HepG2 (cell line): ENCODE measurements around the gene ATG9A. TPM values are rescaled to one million over a fixed set of nuclear protein-coding genes. Genes with fewer than 3 reads are reported as not detected.

ENCODE experiments used
- CHD4 ChIP-seq: fragments of 200-600 bp; sonication (generic); IDR thresholded peaks from 2 replicates; pipeline ENCODE4 v1.7.0; 2017; ENCODE audit warnings: mild to moderate bottlenecking, low read length, borderline replicate concordance
- FLYWCH1 ChIP-seq: sonication (generic); formaldehyde crosslinking; IDR thresholded peaks from 2 replicates; pipeline ENCODE4 v1.8.1; 2023; ENCODE audit warnings: mild to moderate bottlenecking, missing genetic modification reagents
- NFYC ChIP-seq: IDR thresholded peaks from 2 replicates; pipeline ENCODE4 v1.6.1; 2016; ENCODE audit warnings: missing genetic modification reagents, missing compliant biosample characterization
- NR2C2 ChIP-seq: sonication (generic); formaldehyde crosslinking; IDR thresholded peaks from 2 replicates; pipeline ENCODE4 v1.4.0; 2020; ENCODE audit warnings: missing genetic modification reagents, mild to moderate bottlenecking, moderate library complexity, borderline replicate concordance
- POLR2G ChIP-seq: fragments of 200-400 bp; formaldehyde crosslinking; IDR thresholded peaks from 2 replicates; pipeline ENCODE4 v1.6.1; 2018; ENCODE audit warnings: mild to moderate bottlenecking, low read depth, low read length, moderate library complexity
- RFX1 ChIP-seq: fragments of 450-650 bp; IDR thresholded peaks from 2 replicates; pipeline ENCODE4 v1.6.1; 2017
- SKI ChIP-seq: fragments of 450-650 bp; IDR thresholded peaks from one replicate; pipeline ENCODE4 v1.6.1; 2018; ENCODE audit warnings: mild to moderate bottlenecking; ENCODE audit not compliant: partially characterized antibody
- SP1 ChIP-seq, 2 experiments: fragments of 450-650 bp in 1 of 2; sonication (generic) in 1 of 2; formaldehyde crosslinking in 1 of 2; IDR thresholded peaks; 2 replicates each; pipeline versions ENCODE4 v1.4.0 to v1.6.1; 2016 to 2020; ENCODE audit warnings: missing genetic modification reagents in 1 of 2
- ZBTB33 ChIP-seq: sonication (generic); formaldehyde crosslinking; IDR thresholded peaks from 2 replicates; pipeline ENCODE4 v1.4.0; 2020; ENCODE audit warnings: missing genetic modification reagents
- ZNF263 ChIP-seq: sonication (generic); formaldehyde crosslinking; IDR thresholded peaks from 2 replicates; pipeline ENCODE4 v1.4.0; 2020; ENCODE audit warnings: missing genetic modification reagents
- ZNF331 ChIP-seq: sonication (generic); formaldehyde crosslinking; IDR thresholded peaks from 2 replicates; pipeline ENCODE4 v1.4.0; 2020; ENCODE audit warnings: missing genetic modification reagents
- ZNF431 ChIP-seq: sonication (generic); formaldehyde crosslinking; IDR thresholded peaks from 2 replicates; pipeline ENCODE4 v1.9.0; 2022; ENCODE audit warnings: missing genetic modification reagents, low read depth, mild to moderate bottlenecking, borderline replicate concordance
- ZNF569 ChIP-seq: sonication (generic); formaldehyde crosslinking; IDR thresholded peaks from 2 replicates; pipeline ENCODE4 v1.5.0; 2020; ENCODE audit warnings: mild to moderate bottlenecking, missing genetic modification reagents, moderate library complexity, borderline replicate concordance
- ZNF652 ChIP-seq: IDR thresholded peaks from 2 replicates; pipeline ENCODE4 v1.6.1; 2016; ENCODE audit warnings: low read depth, borderline replicate concordance
- ZNF816 ChIP-seq: sonication (generic); formaldehyde crosslinking; IDR thresholded peaks from 2 replicates; pipeline ENCODE4 v1.8.0; 2022; ENCODE audit warnings: missing genetic modification reagents, mild to moderate bottlenecking, borderline replicate concordance
- polyA plus RNA-seq, 8 experiments: library from polyadenylated mRNA; depleted of rRNA in 3 of 8; stranded (reverse) in 7 of 8; unstranded in 1 of 8; fragments of >200 nt; fragmentation: Illumina TruSeq in 4 of 8; extraction: Trizol in 4 of 8; gene quantifications; 2 replicates each; pipeline versions ENCODE4 v1.2.1 to v1.2.3, GENCODE V29; 2011 to 2016; ENCODE audit warnings: low read depth in 4 of 8, missing spikeins in 1 of 8, mixed read lengths in 1 of 8; ENCODE audit not compliant: insufficient read depth in 1 of 8
- total RNA-seq, 5 experiments: library from RNA; depleted of rRNA; stranded (reverse); fragments of >200 nt; fragmentation: Illumina TruSeq; extraction: Trizol; gene quantifications; 2 replicates each; pipeline ENCODE4 v1.2.3, GENCODE V29; 2016; ENCODE audit warnings: low read depth in 1 of 5
- TF ChIP-seq, protein P1 (sequence below): IDR thresholded peaks from 2 replicates; pipeline ENCODE4 v1.6.1; 2018; ENCODE audit warnings: missing genetic modification reagents
- TF ChIP-seq, protein P2 (sequence below): sonication (generic); formaldehyde crosslinking; IDR thresholded peaks from 2 replicates; pipeline ENCODE4 v1.8.1; 2023; ENCODE audit warnings: mild to moderate bottlenecking, moderate library complexity, missing genetic modification reagents
- TF ChIP-seq, protein P3 (sequence below): sonication (generic); formaldehyde crosslinking; IDR thresholded peaks from 2 replicates; pipeline ENCODE4; 2020; ENCODE audit warnings: missing genetic modification reagents, mild to moderate bottlenecking, borderline replicate concordance
- TF ChIP-seq, protein P4 (sequence below): sonication (generic); formaldehyde crosslinking; conservative IDR thresholded peaks from 2 replicates; pipeline ENCODE4 v1.4.0; 2020; ENCODE audit warnings: mild to moderate bottlenecking, missing genetic modification reagents, moderate library complexity

The ATG9A gene
- total and polyA plus RNA-seq, 2 of the 13 experiments (the other 11 are each of a cell fraction or from before 2014, with no cell fraction given), result 35.0 to 131 TPM

GRCh38 chr2:219230059-219230540 lies 664 bp upstream of the ATG9A start (continued):
- no peak for TF ChIP-seq ZNF331
- TF ChIP-seq, protein P1, sequence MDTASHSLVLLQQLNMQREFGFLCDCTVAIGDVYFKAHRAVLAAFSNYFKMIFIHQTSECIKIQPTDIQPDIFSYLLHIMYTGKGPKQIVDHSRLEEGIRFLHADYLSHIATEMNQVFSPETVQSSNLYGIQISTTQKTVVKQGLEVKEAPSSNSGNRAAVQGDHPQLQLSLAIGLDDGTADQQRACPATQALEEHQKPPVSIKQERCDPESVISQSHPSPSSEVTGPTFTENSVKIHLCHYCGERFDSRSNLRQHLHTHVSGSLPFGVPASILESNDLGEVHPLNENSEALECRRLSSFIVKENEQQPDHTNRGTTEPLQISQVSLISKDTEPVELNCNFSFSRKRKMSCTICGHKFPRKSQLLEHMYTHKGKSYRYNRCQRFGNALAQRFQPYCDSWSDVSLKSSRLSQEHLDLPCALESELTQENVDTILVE (CRISPR knock-in tag), result no peak
- TF ChIP-seq, protein P2, sequence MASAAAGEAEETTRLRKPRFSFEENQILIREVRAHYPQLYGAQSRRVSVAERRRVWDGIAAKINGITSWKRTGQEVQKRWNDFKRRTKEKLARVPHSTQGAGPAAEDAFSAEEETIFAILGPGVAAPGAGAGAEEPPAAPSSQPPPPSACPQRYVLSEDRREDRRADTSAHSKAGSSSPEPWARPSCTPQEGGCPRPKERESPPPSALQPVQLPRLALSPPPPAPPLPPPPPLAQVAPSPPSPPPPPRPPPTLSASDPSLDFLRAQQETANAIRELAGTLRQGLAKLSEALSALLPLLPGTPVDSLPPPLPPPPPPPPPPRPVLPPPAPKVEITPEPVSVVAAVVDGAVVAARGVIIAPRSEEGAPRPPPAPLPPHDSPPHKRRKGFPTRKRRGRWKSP, result 0 out of 2 replicates have a peak, but pooled peaks have one; percentile 8
- no peak for TF ChIP-seq NFYC (CRISPR knock-in tag)
- TF ChIP-seq NR2C2, result no peak
- TF ChIP-seq CHD4, result no peak
- no peak for TF ChIP-seq ZNF652
- TF ChIP-seq FLYWCH1 (CRISPR knock-in tag), result no peak
- no peak for TF ChIP-seq SP1 (IDR thresholded peaks at IDR 0.05)
- no peak; the same call in 1 of the 2 replicates for TF ChIP-seq SP1 (CRISPR knock-in tag; IDR thresholded peaks at IDR 0.05)
- TF ChIP-seq, protein P3, sequence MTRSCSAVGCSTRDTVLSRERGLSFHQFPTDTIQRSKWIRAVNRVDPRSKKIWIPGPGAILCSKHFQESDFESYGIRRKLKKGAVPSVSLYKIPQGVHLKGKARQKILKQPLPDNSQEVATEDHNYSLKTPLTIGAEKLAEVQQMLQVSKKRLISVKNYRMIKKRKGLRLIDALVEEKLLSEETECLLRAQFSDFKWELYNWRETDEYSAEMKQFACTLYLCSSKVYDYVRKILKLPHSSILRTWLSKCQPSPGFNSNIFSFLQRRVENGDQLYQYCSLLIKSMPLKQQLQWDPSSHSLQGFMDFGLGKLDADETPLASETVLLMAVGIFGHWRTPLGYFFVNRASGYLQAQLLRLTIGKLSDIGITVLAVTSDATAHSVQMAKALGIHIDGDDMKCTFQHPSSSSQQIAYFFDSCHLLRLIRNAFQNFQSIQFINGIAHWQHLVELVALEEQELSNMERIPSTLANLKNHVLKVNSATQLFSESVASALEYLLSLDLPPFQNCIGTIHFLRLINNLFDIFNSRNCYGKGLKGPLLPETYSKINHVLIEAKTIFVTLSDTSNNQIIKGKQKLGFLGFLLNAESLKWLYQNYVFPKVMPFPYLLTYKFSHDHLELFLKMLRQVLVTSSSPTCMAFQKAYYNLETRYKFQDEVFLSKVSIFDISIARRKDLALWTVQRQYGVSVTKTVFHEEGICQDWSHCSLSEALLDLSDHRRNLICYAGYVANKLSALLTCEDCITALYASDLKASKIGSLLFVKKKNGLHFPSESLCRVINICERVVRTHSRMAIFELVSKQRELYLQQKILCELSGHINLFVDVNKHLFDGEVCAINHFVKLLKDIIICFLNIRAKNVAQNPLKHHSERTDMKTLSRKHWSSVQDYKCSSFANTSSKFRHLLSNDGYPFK (CRISPR knock-in tag), result peak; percentile 68; the same call in 1 of the 2 replicates
- TF ChIP-seq RFX1, result no peak
- 0 out of 2 replicates have a peak, but pooled peaks have one; percentile 2 for TF ChIP-seq ZNF816 (CRISPR knock-in tag)
- TF ChIP-seq ZNF431 (CRISPR knock-in tag), result no peak
- TF ChIP-seq, protein P4, sequence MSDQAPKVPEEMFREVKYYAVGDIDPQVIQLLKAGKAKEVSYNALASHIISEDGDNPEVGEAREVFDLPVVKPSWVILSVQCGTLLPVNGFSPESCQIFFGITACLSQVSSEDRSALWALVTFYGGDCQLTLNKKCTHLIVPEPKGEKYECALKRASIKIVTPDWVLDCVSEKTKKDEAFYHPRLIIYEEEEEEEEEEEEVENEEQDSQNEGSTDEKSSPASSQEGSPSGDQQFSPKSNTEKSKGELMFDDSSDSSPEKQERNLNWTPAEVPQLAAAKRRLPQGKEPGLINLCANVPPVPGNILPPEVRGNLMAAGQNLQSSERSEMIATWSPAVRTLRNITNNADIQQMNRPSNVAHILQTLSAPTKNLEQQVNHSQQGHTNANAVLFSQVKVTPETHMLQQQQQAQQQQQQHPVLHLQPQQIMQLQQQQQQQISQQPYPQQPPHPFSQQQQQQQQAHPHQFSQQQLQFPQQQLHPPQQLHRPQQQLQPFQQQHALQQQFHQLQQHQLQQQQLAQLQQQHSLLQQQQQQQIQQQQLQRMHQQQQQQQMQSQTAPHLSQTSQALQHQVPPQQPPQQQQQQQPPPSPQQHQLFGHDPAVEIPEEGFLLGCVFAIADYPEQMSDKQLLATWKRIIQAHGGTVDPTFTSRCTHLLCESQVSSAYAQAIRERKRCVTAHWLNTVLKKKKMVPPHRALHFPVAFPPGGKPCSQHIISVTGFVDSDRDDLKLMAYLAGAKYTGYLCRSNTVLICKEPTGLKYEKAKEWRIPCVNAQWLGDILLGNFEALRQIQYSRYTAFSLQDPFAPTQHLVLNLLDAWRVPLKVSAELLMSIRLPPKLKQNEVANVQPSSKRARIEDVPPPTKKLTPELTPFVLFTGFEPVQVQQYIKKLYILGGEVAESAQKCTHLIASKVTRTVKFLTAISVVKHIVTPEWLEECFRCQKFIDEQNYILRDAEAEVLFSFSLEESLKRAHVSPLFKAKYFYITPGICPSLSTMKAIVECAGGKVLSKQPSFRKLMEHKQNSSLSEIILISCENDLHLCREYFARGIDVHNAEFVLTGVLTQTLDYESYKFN (CRISPR knock-in tag), result no peak
- no peak for TF ChIP-seq POLR2G
- peak; percentile 17; the same call in 1 of the 2 replicates for TF ChIP-seq ZNF263 (CRISPR knock-in tag)
- no peak for TF ChIP-seq ZNF569
- TF ChIP-seq ZBTB33 (CRISPR knock-in tag), result no peak
- TF ChIP-seq SKI, result no peak
